Keratinocyte (primary cell): ENCODE data around the gene HMGCLL1. TPM values are rescaled to one million over a fixed set of nuclear protein-coding genes. Genes with fewer than 3 reads are reported as not detected.

Experiments
- DNase-seq: peaks from one replicate; pipeline ENCODE4 v3.0.0-alpha.2; 2011; ENCODE audit warnings: low read depth, missing footprints, low spot score
- FAIRE-seq: peaks from 2 replicates; lab custom pipeline; 2011; peaks lifted over from hg19 to GRCh38; lab: Jason Lieb, UNC
- H2AFZ ChIP-seq: 2 replicates; pipeline ENCODE4 v1.6.0; 2012; ENCODE audit warnings: low read length, control low read depth, inconsistent platforms; ENCODE audit not compliant: control insufficient read depth
- H3K27ac ChIP-seq: 2 replicates; pipeline ENCODE4 v1.5.1; 2011; ENCODE audit warnings: low read length; ENCODE audit not compliant: control insufficient read depth, insufficient read depth
- H3K27me3 ChIP-seq: 3 replicates; pipeline ENCODE4 v1.6.0; 2011; ENCODE audit warnings: low read length; ENCODE audit not compliant: control insufficient read depth, insufficient read depth; ENCODE audit errors: extremely low read depth
- H3K36me3 ChIP-seq, 2 experiments: 2 replicates in 1 of 2; 3 replicates in 1 of 2; pipeline ENCODE4 v1.5.1; 2011; ENCODE audit warnings: low read length in 2 of 2, mild to moderate bottlenecking in 1 of 2; ENCODE audit not compliant: control insufficient read depth in 2 of 2, insufficient read depth in 2 of 2; ENCODE audit errors: extremely low read depth in 1 of 2
- H3K4me1 ChIP-seq: 3 replicates; pipeline ENCODE4 v1.5.1; 2011; ENCODE audit warnings: low read length; ENCODE audit not compliant: control insufficient read depth, insufficient read depth; ENCODE audit errors: extremely low read depth
- H3K4me2 ChIP-seq: 3 replicates; pipeline ENCODE4 v1.6.0; 2011; ENCODE audit warnings: low read depth, low read length; ENCODE audit not compliant: control insufficient read depth, insufficient read depth; ENCODE audit errors: extremely low read depth
- H3K4me3 ChIP-seq, 3 experiments: fragments of 200-600 bp in 1 of 3; sonication (generic) in 1 of 3; 2 replicates in 2 of 3; 3 replicates in 1 of 3; pipeline ENCODE4 v1.5.1; 2011 to 2016; ENCODE audit warnings: low read length in 3 of 3, mild to moderate bottlenecking in 3 of 3, control low read depth in 2 of 3, inconsistent platforms in 1 of 3, low read depth in 1 of 3, mixed read lengths in 1 of 3, mixed run types in 1 of 3, moderate library complexity in 1 of 3; ENCODE audit not compliant: control insufficient read depth in 2 of 3, insufficient read depth in 2 of 3; ENCODE audit errors: extremely low read depth in 1 of 3
- H3K79me2 ChIP-seq: 2 replicates; pipeline ENCODE4 v1.6.0; 2012; ENCODE audit warnings: low read length; ENCODE audit not compliant: control insufficient read depth, insufficient read depth
- H3K9ac ChIP-seq: 3 replicates; pipeline ENCODE4 v1.6.0; 2011; ENCODE audit warnings: low read length; ENCODE audit not compliant: control insufficient read depth, insufficient read depth; ENCODE audit errors: extremely low read depth
- H3K9me1 ChIP-seq: 3 replicates; pipeline ENCODE4 v1.6.0; 2011; ENCODE audit warnings: low read length; ENCODE audit not compliant: control insufficient read depth, insufficient read depth; ENCODE audit errors: extremely low read depth
- H3K9me3 ChIP-seq: 2 replicates; pipeline ENCODE4 v1.5.1; 2012; ENCODE audit warnings: low read depth, low read length; ENCODE audit not compliant: control insufficient read depth
- H4K20me1 ChIP-seq: 3 replicates; pipeline ENCODE4 v1.6.0; 2011; ENCODE audit warnings: low read length; ENCODE audit not compliant: control insufficient read depth, insufficient read depth; ENCODE audit errors: extremely low read depth
- CTCF ChIP-seq, 3 experiments: IDR thresholded peaks in 1 of 3; conservative IDR thresholded peaks in 1 of 3; optimal IDR thresholded peaks in 1 of 3; 2 replicates in 2 of 3; 3 replicates in 1 of 3; pipeline versions ENCODE3 to v1.5.1; 2011; ENCODE audit warnings: low read length in 3 of 3, mild to moderate bottlenecking in 3 of 3, moderate library complexity in 2 of 3, control low read depth in 1 of 3, inconsistent platforms in 1 of 3; ENCODE audit not compliant: insufficient read depth in 2 of 3; ENCODE audit errors: extremely low read depth in 1 of 3
- EZH2 ChIP-seq: IDR thresholded peaks from one replicate; pipeline ENCODE4 v1.6.1; 2012; ENCODE audit warnings: inconsistent platforms, mild to moderate bottlenecking, low read length, moderate library complexity
- dilution Hi-C: fragments of 300-500 bp; cut with MboI; formaldehyde crosslinking; loops from one replicate; pipeline ENCODE4 v1.7.0; 2020; ENCODE audit warnings: low sequenced_read_pairs; ENCODE audit not compliant: extremely low pct_ligation_motif_present
- polyA plus RNA-seq, 5 experiments: library from polyadenylated mRNA; depleted of rRNA in 3 of 5; stranded (reverse) in 3 of 5; stranded (forward) in 1 of 5; unstranded in 1 of 5; fragments of >200 nt; gene quantifications; 1 replicate in 1 of 5; 2 replicates in 3 of 5; 3 replicates in 1 of 5; pipeline versions ENCODE4 v1.2.1 to v1.2.3, GENCODE V29; 2011 to 2012; ENCODE audit warnings: missing spikeins in 2 of 5, low read depth in 1 of 5, low replicate concordance in 1 of 5

Gene HMGCLL1
- polyA plus RNA-seq, 1 donor (not counting 4 experiments of a cell fraction or from before 2014, with no cell fraction given), result 0.04 TPM

- dilution Hi-C loops, result no loop called here
Measured at GRCh38 chr6:55576811-55577210, 2.2 kb downstream of the HMGCLL1 start.

GRCh38 chr6:55574556-55574955, 4.4 kb downstream of the HMGCLL1 start:
- Histone ChIP-seq H3K9ac (no peak overlapping the region), H3K27ac (no peak overlapping the region), H3K4me3 (no peak overlapping the region), H4K20me1 (no peaks in the 10 kb centered on the region), H2AFZ (no peak overlapping the region), H3K9me1 (no peaks in the 10 kb centered on the region), H3K79me2 (no peaks in the 10 kb centered on the region), H3K27me3 (peaks cover 9% of the 10 kb centered on the region), H3K4me2 (no peak overlapping the region), H3K9me3 (no peaks in the 10 kb centered on the region), H3K4me1 (peaks cover 5% of the 10 kb centered on the region), H3K36me3 (no peaks in the 10 kb centered on the region)
- TF ChIP-seq CTCF (optimal IDR thresholded peaks at IDR 0.05 in 1 of 3, IDR thresholded peaks at IDR 0.05 in 1 of 3, conservative IDR thresholded peaks at IDR 0.05 in 1 of 3; ENCODE audit: extremely low read depth in 1 of 3, insufficient read depth in 2 of 3, low read length in 3 of 3) (no peak), EZH2 (no peak)
- FAIRE-seq (no peak), DNase-seq (no peak)
- dilution Hi-C loops, result no loop called here

More at GRCh38 chr6:55576811-55577210, 2.2 kb downstream of the HMGCLL1 start:
- Histone ChIP-seq H3K4me1 (peaks cover 5% of the 10 kb centered on the region), H3K27me3 (peaks cover 14% of the 10 kb centered on the region), H4K20me1 (no peaks in the 10 kb centered on the region), H3K4me3 (no peak overlapping the region), H3K4me2 (no peak overlapping the region), H2AFZ (no peak overlapping the region), H3K79me2 (no peaks in the 10 kb centered on the region), H3K27ac (no peak overlapping the region), H3K36me3 (no peaks in the 10 kb centered on the region), H3K9me3 (no peaks in the 10 kb centered on the region), H3K9me1 (no peaks in the 10 kb centered on the region), H3K9ac (no peak overlapping the region)
- DNase-seq (no peak), FAIRE-seq (no peak)
- TF ChIP-seq CTCF (optimal IDR thresholded peaks at IDR 0.05 in 1 of 3, IDR thresholded peaks at IDR 0.05 in 1 of 3, conservative IDR thresholded peaks at IDR 0.05 in 1 of 3; ENCODE audit: extremely low read depth in 1 of 3, insufficient read depth in 2 of 3, low read length in 3 of 3) (no peak), EZH2 (no peak)
